K562 (cell line): Measurements from ENCODE around the gene RPL7L1. TPM values are rescaled to one million over a fixed set of nuclear protein-coding genes. Genes with fewer than 3 reads are reported as not detected.
A peak's percentile ranks its signal among the peaks of the same experiment; 100 is the strongest.

Source experiments
- CTBP1 ChIP-seq: fragments of 450-650 bp; IDR thresholded peaks from 2 replicates; pipeline ENCODE4 v1.6.1; 2016; ENCODE audit warnings: borderline replicate concordance
- CTCF ChIP-seq, 3 experiments: IDR thresholded peaks in 2 of 3; conservative IDR thresholded peaks in 1 of 3; 2 replicates each; pipeline ENCODE4 v1.5.1; 2011 to 2012; ENCODE audit warnings: low read length in 3 of 3, mild to moderate bottlenecking in 3 of 3, control low read depth in 2 of 3, improper control_type of control experiment in 1 of 3, inconsistent platforms in 1 of 3, low read depth in 1 of 3, mixed read lengths in 1 of 3, moderate library complexity in 1 of 3; ENCODE audit not compliant: insufficient read depth in 2 of 3
- CXXC5 ChIP-seq: fragments of 250-450 bp; sonication (Bioruptor Pico); IDR thresholded peaks from 2 replicates; pipeline ENCODE4 v1.8.0; 2022; ENCODE audit warnings: inconsistent platforms, mild to moderate bottlenecking, moderate library complexity
- ELF2 ChIP-seq: fragments of 250-450 bp; sonication (Bioruptor Pico); IDR thresholded peaks from 2 replicates; pipeline ENCODE4 v1.5.0; 2021; ENCODE audit warnings: mild to moderate bottlenecking
- ESRRB ChIP-seq: fragments of 250-450 bp; sonication (Bioruptor Pico); IDR thresholded peaks from 2 replicates; pipeline ENCODE4 v1.5.0; 2020; ENCODE audit warnings: mild to moderate bottlenecking, moderate library complexity, borderline replicate concordance
- EZH2 ChIP-seq: IDR thresholded peaks from 2 replicates; pipeline ENCODE4 v1.6.1; 2012; ENCODE audit warnings: low read depth, mild to moderate bottlenecking, inconsistent platforms, low read length, borderline replicate concordance
- GATA2 ChIP-seq: sonication (generic); formaldehyde crosslinking; IDR thresholded peaks from 2 replicates; pipeline ENCODE4 v1.4.0; 2020; ENCODE audit warnings: mild to moderate bottlenecking, missing genetic modification reagents
- HDAC2 ChIP-seq: fragments of 450-650 bp; IDR thresholded peaks from 2 replicates; pipeline ENCODE4 v1.6.1; 2016; ENCODE audit warnings: mild to moderate bottlenecking
- HNRNPH1 ChIP-seq: fragments of 200-400 bp; formaldehyde crosslinking; optimal IDR thresholded peaks from 2 replicates; pipeline ENCODE3; 2017; ENCODE audit warnings: low read depth, mild to moderate bottlenecking, low read length, moderate library complexity
- POLR2A ChIP-seq: fragments of 450-650 bp; conservative IDR thresholded peaks from 2 replicates; pipeline ENCODE4 v1.6.1; 2016
- PTTG1 ChIP-seq: fragments of 450-650 bp; IDR thresholded peaks from 2 replicates; pipeline ENCODE4 v1.6.1; 2016; ENCODE audit warnings: low read depth, mild to moderate bottlenecking, missing genetic modification characterization, missing compliant biosample characterization
- RBM22 ChIP-seq: fragments of 200-400 bp; formaldehyde crosslinking; IDR thresholded peaks from 2 replicates; pipeline ENCODE4 v1.6.1; 2018; ENCODE audit warnings: low read length, low read depth; ENCODE audit not compliant: poor library complexity, severe bottlenecking
- RBM25 ChIP-seq: fragments of 200-400 bp; formaldehyde crosslinking; IDR thresholded peaks from 2 replicates; pipeline ENCODE4 v1.6.1; 2018; ENCODE audit warnings: low read length, low read depth, moderate library complexity; ENCODE audit not compliant: severe bottlenecking
- RNF2 ChIP-seq: sonication (generic); IDR thresholded peaks from 2 replicates; pipeline ENCODE4 v1.6.1; 2016
- TCF7 ChIP-seq: sonication (generic); IDR thresholded peaks from 2 replicates; pipeline ENCODE4 v1.6.1; 2016; ENCODE audit warnings: antibody characterized with exemption, borderline replicate concordance
- USF2 ChIP-seq: sonication (generic); formaldehyde crosslinking; IDR thresholded peaks from 2 replicates; pipeline ENCODE4 v1.5.0; 2020; ENCODE audit warnings: missing genetic modification reagents
- ZNF121 ChIP-seq: sonication (generic); formaldehyde crosslinking; conservative IDR thresholded peaks from 2 replicates; pipeline ENCODE4 v1.8.0; 2022; ENCODE audit warnings: missing genetic modification reagents
- ZNF140 ChIP-seq: fragments of 250-450 bp; sonication (Bioruptor Pico); IDR thresholded peaks from 2 replicates; pipeline ENCODE4 v1.8.0; 2021; ENCODE audit warnings: moderate library complexity, mild to moderate bottlenecking, inconsistent platforms
- ZNF197 ChIP-seq: fragments of 200-800 bp; sonication (Bioruptor generic); IDR thresholded peaks from 2 replicates; pipeline ENCODE4 v1.6.1; 2016; ENCODE audit warnings: low read depth, missing genetic modification characterization, missing compliant biosample characterization
- ZNF274 ChIP-seq: IDR thresholded peaks from 2 replicates; pipeline ENCODE4 v1.6.1; 2011; ENCODE audit warnings: low read depth, mild to moderate bottlenecking, low read length, moderate library complexity, borderline replicate concordance
- ZNF354B ChIP-seq: fragments of 250-450 bp; sonication (Bioruptor Pico); IDR thresholded peaks from 2 replicates; pipeline ENCODE4 v1.4.0; 2020
- ZNF445 ChIP-seq: fragments of 250-450 bp; sonication (Bioruptor Pico); IDR thresholded peaks from 2 replicates; pipeline ENCODE4 v1.4.0; 2020; ENCODE audit warnings: low read depth, mild to moderate bottlenecking, moderate library complexity
- ZNF75A ChIP-seq: fragments of 450-650 bp; formaldehyde crosslinking; IDR thresholded peaks from 2 replicates; pipeline ENCODE4 v1.4.0; 2020; ENCODE audit warnings: mild to moderate bottlenecking
- polyA plus RNA-seq, 8 experiments: library from polyadenylated mRNA; depleted of rRNA in 4 of 8; stranded (reverse) in 5 of 8; unstranded in 3 of 8; fragments of >200 nt; fragmentation: Nextera tagmentation in 2 of 8; fragmentation: Illumina TruSeq in 1 of 8; extraction: Ambion mirVana in 2 of 8; extraction: Trizol in 1 of 8; gene quantifications; 2 replicates each; pipeline versions ENCODE4 v1.2.1 to v1.2.3, GENCODE V29; 2011 to 2014; ENCODE audit warnings: inconsistent platforms in 1 of 8, missing spikeins in 1 of 8
- total RNA-seq, 7 experiments: library from RNA; depleted of rRNA in 6 of 7; stranded (reverse); fragments of >200 nt in 6 of 7; fragmentation: Illumina TruSeq in 2 of 7; extraction: Trizol in 2 of 7; gene quantifications; 2 replicates each; pipeline versions ENCODE4 v1.2.1 to v1.2.3, GENCODE V29; 2011 to 2021; ENCODE audit warnings: low replicate concordance in 1 of 7
- TF ChIP-seq, protein P1 (sequence below): fragments of 450-650 bp; formaldehyde crosslinking; IDR thresholded peaks from 2 replicates; pipeline ENCODE4 v1.4.0; 2020; ENCODE audit warnings: mild to moderate bottlenecking, mixed read lengths
- TF ChIP-seq, protein P2 (sequence below): fragments of 250-450 bp; sonication (Bioruptor Pico); IDR thresholded peaks from 2 replicates; pipeline ENCODE4 v1.8.0; 2022; ENCODE audit warnings: moderate library complexity, mild to moderate bottlenecking, inconsistent platforms
- TF ChIP-seq, protein P3 (sequence below): sonication (generic); formaldehyde crosslinking; IDR thresholded peaks from 2 replicates; pipeline ENCODE4 v1.8.1; 2023; ENCODE audit warnings: mild to moderate bottlenecking, missing genetic modification reagents

Gene RPL7L1
- total and polyA plus RNA-seq, 9 of the 15 experiments (the other 6 are each of a cell fraction or from before 2014, with no cell fraction given) = 129 to 259 (median 164) TPM

GRCh38 chr6:42901538-42901957, 22.1 kb downstream of the RPL7L1 start (continued):
- TF ChIP-seq RBM22 = no peak
- no peak for TF ChIP-seq RNF2
- TF ChIP-seq, protein P1, sequence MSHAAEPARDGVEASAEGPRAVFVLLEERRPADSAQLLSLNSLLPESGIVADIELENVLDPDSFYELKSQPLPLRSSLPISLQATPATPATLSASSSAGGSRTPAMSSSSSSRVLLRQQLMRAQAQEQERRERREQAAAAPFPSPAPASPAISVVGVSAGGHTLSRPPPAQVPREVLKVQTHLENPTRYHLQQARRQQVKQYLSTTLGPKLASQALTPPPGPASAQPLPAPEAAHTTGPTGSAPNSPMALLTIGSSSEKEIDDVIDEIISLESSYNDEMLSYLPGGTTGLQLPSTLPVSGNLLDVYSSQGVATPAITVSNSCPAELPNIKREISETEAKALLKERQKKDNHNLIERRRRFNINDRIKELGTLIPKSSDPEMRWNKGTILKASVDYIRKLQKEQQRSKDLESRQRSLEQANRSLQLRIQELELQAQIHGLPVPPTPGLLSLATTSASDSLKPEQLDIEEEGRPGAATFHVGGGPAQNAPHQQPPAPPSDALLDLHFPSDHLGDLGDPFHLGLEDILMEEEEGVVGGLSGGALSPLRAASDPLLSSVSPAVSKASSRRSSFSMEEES (CRISPR knock-in tag) = no peak
- no peak for TF ChIP-seq ZNF197
- no peak for TF ChIP-seq HDAC2
- TF ChIP-seq ZNF140 = no peak
- TF ChIP-seq RBM25 = no peak
- TF ChIP-seq TCF7 = no peak
- peak; percentile 91 to 98 (median 92) for TF ChIP-seq CTCF (IDR thresholded peaks at IDR 0.05 in 2 of 3, conservative IDR thresholded peaks at IDR 0.05 in 1 of 3; ENCODE audit: insufficient read depth in 2 of 3, low read depth in 1 of 3, low read length in 3 of 3)
- no peak for TF ChIP-seq PTTG1 (tag)
- no peak for TF ChIP-seq GATA2 (CRISPR knock-in tag)
- TF ChIP-seq, protein P2, sequence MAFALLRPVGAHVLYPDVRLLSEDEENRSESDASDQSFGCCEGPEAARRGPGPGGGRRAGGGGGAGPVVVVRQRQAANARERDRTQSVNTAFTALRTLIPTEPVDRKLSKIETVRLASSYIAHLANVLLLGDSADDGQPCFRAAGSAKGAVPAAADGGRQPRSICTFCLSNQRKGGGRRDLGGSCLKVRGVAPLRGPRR = no peak
- TF ChIP-seq ZNF75A (CRISPR knock-in tag) = no peak
- TF ChIP-seq CTBP1 = peak; percentile 61; the same call in 1 of the 2 replicates
- TF ChIP-seq HNRNPH1 = no peak
- no peak for TF ChIP-seq ESRRB (CRISPR knock-in tag)
- TF ChIP-seq USF2 = no peak
- no peak for TF ChIP-seq ZNF445 (CRISPR knock-in tag)
- peak; percentile 38; the same call in 1 of the 2 replicates for TF ChIP-seq CXXC5 (CRISPR knock-in tag)
- TF ChIP-seq, protein P3, sequence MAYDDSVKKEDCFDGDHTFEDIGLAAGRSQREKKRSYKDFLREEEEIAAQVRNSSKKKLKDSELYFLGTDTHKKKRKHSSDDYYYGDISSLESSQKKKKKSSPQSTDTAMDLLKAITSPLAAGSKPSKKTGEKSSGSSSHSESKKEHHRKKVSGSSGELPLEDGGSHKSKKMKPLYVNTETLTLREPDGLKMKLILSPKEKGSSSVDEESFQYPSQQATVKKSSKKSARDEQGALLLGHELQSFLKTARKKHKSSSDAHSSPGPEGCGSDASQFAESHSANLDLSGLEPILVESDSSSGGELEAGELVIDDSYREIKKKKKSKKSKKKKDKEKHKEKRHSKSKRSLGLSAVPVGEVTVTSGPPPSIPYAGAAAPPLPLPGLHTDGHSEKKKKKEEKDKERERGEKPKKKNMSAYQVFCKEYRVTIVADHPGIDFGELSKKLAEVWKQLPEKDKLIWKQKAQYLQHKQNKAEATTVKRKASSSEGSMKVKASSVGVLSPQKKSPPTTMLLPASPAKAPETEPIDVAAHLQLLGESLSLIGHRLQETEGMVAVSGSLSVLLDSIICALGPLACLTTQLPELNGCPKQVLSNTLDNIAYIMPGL = no peak
- TF ChIP-seq ELF2 (CRISPR knock-in tag) = no peak
- no peak for TF ChIP-seq POLR2A
- no peak for TF ChIP-seq ZNF354B (CRISPR knock-in tag)
- TF ChIP-seq ZNF274 = no peak
- no peak for TF ChIP-seq EZH2
- TF ChIP-seq ZNF121 (CRISPR knock-in tag) = no peak
